ENCODE measurements around the gene OR2M3. TPM values are rescaled to one million over a fixed set of nuclear protein-coding genes. Genes with fewer than 3 reads are reported as not detected.

Gene OR2M3, protein sequence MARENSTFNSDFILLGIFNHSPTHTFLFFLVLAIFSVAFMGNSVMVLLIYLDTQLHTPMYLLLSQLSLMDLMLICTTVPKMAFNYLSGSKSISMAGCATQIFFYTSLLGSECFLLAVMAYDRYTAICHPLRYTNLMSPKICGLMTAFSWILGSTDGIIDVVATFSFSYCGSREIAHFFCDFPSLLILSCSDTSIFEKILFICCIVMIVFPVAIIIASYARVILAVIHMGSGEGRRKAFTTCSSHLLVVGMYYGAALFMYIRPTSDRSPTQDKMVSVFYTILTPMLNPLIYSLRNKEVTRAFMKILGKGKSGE
- not detected for total RNA-seq

DNA sequence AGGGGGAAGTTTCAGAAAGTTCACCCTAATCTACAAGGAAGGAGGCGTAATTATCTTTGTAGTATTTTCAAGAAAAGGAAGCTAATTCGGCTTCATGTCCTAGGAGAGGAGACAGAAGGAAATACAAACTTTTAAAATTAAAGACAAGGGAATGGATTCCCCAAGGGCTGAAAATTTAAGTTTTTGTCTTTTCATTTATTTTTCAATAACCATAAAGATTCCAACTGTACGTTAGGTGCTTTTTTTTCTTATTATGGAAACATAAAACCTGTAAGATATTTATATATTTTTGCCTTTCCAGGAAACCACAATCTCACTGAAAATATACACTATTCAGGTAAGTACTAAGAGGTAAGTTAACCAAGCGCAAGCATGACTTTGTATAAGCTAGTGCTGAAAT, at the start of gene OR2M3:
TSS of gene OR2M3 (plus strand) at position 301 of the 400 bp plus-strand sequence. CDS start 5,803 bp downstream, outside the sequence.
- Histone ChIP-seq H3K4me3 (ENCODE audit: low read length in 3 of 3) (no peak within 1 kb of the TSS), H3K27me3 (ENCODE audit: control insufficient read depth in 3 of 3, insufficient read depth in 3 of 3, low read length in 3 of 3) (no peaks in the 10 kb centered on the region), H3K9me3 (ENCODE audit: control insufficient read depth in 3 of 3, low read length in 3 of 3) (no peaks in the 10 kb centered on the region), H3K4me1 (ENCODE audit: control insufficient read depth in 3 of 3, insufficient read depth in 3 of 3, low read length in 3 of 3) (no peaks in the 10 kb centered on the region), H3K36me3 (ENCODE audit: control insufficient read depth in 3 of 3, insufficient read depth in 3 of 3, low read length in 3 of 3) (no peaks in the 10 kb centered on the region), H3K9ac (ENCODE audit: low read depth in 1 of 3, low read length in 3 of 3) (no peak within 1 kb of the TSS), H3K27ac (ENCODE audit: low read depth, low read length) (no peak within 1 kb of the TSS)

DNA sequence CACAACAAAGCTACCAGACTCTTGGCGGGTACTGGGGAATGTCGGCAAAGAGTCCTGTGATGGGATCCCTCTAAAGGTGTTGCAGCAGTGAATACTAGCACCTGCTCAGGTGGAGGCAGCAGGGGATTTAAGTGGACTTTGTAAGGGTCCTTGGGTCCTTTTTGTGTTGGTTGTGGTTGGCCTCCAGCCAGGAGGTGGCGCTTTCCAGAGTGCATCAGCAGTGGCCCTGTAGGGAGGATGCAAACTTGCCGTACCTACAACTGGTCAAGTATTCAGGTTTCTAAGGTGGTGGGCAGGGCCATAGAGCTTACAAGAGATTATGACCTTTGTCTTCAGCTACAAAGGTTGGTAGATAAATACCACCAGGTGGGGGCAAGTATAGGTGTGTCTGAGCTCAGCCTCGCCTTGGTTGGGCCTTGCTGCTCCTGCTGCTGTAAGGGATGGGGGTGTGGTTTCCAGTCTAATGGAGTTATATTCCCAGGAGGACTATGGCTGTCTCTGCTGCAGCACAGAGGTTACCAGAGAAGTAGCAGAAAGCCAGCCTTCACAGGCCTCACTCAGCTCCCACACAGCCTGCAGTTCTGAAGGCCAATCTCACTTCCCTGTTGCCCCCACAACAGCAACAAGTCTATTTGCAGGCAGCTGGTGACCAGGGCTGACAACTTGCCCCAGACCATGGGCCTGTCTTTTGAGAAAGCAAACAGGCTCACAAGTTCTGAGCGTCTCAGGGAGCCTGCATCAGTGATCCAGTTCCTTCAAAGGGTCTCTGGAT, 44.8 kb upstream of the OR2M3 start:
- Histone ChIP-seq H3K27me3 (ENCODE audit: control insufficient read depth in 3 of 3, insufficient read depth in 3 of 3, low read length in 3 of 3) (no peaks in the 10 kb centered on the region), H3K4me3 (ENCODE audit: low read length in 3 of 3) (no peak overlapping the region), H3K27ac (ENCODE audit: low read depth, low read length) (no peak overlapping the region), H3K36me3 (ENCODE audit: control insufficient read depth in 3 of 3, insufficient read depth in 3 of 3, low read length in 3 of 3) (no peaks in the 10 kb centered on the region), H3K4me1 (ENCODE audit: control insufficient read depth in 3 of 3, insufficient read depth in 3 of 3, low read length in 3 of 3) (no peaks in the 10 kb centered on the region), H3K9ac (ENCODE audit: low read depth in 1 of 3, low read length in 3 of 3) (no peak overlapping the region), H3K9me3 (ENCODE audit: control insufficient read depth in 3 of 3, low read length in 3 of 3) (peaks cover 4 to 5% (median 5%) of the 10 kb centered on the region in 3 donors)

DNA sequence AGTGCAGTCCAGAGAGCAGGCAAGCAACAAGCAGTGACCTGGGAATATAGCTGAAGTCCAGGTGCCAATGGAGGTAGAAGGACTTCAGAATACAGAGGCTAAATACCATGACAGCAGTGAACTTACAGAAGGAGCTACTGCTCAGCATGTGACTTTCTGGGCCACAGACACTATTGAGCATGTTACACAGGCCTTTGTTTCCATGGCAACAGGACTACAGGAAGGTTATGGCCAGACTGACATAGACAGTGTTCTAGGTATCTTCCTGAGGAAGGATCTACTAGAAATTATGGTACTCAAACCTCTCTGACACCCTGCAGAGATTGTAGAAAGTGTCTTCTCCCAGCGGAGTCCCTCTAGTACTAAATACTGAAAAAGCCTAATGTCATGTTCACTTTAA, 41.1 kb upstream of the OR2M3 start:
- Histone ChIP-seq H3K27me3 (ENCODE audit: control insufficient read depth in 3 of 3, insufficient read depth in 3 of 3, low read length in 3 of 3) (no peaks in the 10 kb centered on the region), H3K9ac (ENCODE audit: low read depth in 1 of 3, low read length in 3 of 3) (no peak overlapping the region), H3K4me3 (ENCODE audit: low read length in 3 of 3) (no peak overlapping the region), H3K9me3 (ENCODE audit: control insufficient read depth in 3 of 3, low read length in 3 of 3) (peaks cover 0 to 5% (median 0%) of the 10 kb centered on the region in 3 donors), H3K27ac (ENCODE audit: low read depth, low read length) (no peak overlapping the region), H3K4me1 (ENCODE audit: control insufficient read depth in 3 of 3, insufficient read depth in 3 of 3, low read length in 3 of 3) (no peaks in the 10 kb centered on the region), H3K36me3 (ENCODE audit: control insufficient read depth in 3 of 3, insufficient read depth in 3 of 3, low read length in 3 of 3) (no peaks in the 10 kb centered on the region)

DNA sequence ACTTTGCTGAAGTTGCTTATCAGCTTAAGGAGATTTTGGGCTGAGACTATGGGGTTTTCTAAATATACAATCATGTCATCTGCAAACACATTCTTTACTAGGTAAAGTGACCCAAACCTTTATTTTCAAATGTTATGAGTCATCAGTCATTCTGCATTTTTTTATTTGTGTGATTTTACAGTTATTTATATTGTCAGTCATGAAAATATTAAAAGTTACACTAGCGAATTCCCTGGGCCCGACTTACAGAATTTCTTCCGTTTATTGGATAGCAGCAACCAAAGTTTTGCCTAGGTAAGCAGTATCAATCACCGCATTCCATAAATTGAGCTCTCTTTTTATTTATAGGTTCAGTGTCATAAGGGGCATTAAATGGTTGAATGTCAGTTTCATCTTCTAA, 38.3 kb upstream of the OR2M3 start:
- H3K27me3 ChIP-seq (ENCODE audit: control insufficient read depth in 3 of 3, insufficient read depth in 3 of 3, low read length in 3 of 3) = no peaks in the 10 kb centered on the region
- no peaks in the 10 kb centered on the region for H3K4me1 ChIP-seq (ENCODE audit: control insufficient read depth in 3 of 3, insufficient read depth in 3 of 3, low read length in 3 of 3)
- H3K9me3 ChIP-seq (ENCODE audit: control insufficient read depth in 3 of 3, low read length in 3 of 3) = peaks cover 0 to 3% (median 0%) of the 10 kb centered on the region in 3 donors
- no peak overlapping the region for H3K27ac ChIP-seq (ENCODE audit: low read depth, low read length)
- no peak overlapping the region for H3K9ac ChIP-seq (ENCODE audit: low read depth in 1 of 3, low read length in 3 of 3)
- no peak overlapping the region for H3K4me3 ChIP-seq (ENCODE audit: low read length in 3 of 3)
- H3K36me3 ChIP-seq (ENCODE audit: control insufficient read depth in 3 of 3, insufficient read depth in 3 of 3, low read length in 3 of 3) = no peaks in the 10 kb centered on the region

DNA sequence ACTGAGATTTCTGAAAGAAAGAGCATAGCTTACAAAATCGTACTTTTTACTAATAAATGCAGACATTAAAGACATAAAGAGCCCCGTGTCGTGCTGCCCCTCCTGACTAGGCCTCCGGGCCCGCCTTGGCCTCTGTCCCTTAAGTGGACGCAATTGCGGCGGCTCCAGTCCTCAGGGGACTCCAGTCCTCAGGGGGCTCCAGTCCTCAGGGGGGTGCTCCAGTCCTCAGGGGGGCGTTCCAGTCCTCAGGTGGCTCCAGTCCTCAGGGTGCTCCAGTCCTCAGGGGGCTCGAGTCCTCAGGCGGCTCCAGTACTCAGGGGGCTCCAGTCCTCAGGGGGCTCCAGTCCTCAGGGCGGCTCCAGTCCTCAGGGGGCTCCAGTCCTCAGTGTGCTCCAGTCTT, 33.0 kb upstream of the OR2M3 start:
- Histone ChIP-seq H3K9ac (ENCODE audit: low read depth in 1 of 3, low read length in 3 of 3) (no peak overlapping the region), H3K4me3 (ENCODE audit: low read length in 3 of 3) (no peak overlapping the region), H3K27ac (ENCODE audit: low read depth, low read length) (no peak overlapping the region), H3K36me3 (ENCODE audit: control insufficient read depth in 3 of 3, insufficient read depth in 3 of 3, low read length in 3 of 3) (no peaks in the 10 kb centered on the region), H3K9me3 (ENCODE audit: control insufficient read depth in 3 of 3, low read length in 3 of 3) (peaks cover 0 to 3% (median 0%) of the 10 kb centered on the region in 3 donors), H3K27me3 (ENCODE audit: control insufficient read depth in 3 of 3, insufficient read depth in 3 of 3, low read length in 3 of 3) (no peaks in the 10 kb centered on the region), H3K4me1 (ENCODE audit: control insufficient read depth in 3 of 3, insufficient read depth in 3 of 3, low read length in 3 of 3) (no peaks in the 10 kb centered on the region)

DNA sequence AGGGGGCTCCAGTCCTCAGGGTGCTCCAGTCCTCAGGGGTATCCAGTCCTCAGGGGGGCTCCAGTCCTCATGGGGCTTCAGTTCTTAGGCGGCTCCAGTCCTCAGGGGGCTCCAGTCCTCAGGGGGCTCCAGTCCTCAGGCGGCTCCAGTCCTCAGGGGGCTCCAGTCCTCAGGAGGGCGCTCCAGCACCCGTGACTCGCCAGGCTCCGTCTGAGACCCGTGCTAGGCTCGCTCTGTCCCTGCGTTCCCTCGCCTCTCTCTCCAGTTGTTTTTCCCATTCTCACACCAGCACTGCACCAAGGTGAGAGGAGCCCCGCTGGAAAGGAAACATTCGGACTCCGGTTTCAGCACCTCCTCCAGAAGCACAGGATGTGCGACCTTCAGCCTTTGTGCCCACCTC, 31.9 kb upstream of the OR2M3 start:
- Histone ChIP-seq H3K36me3 (ENCODE audit: control insufficient read depth in 3 of 3, insufficient read depth in 3 of 3, low read length in 3 of 3) (no peaks in the 10 kb centered on the region), H3K27me3 (ENCODE audit: control insufficient read depth in 3 of 3, insufficient read depth in 3 of 3, low read length in 3 of 3) (no peaks in the 10 kb centered on the region), H3K4me3 (ENCODE audit: low read length in 3 of 3) (no peak overlapping the region), H3K27ac (ENCODE audit: low read depth, low read length) (no peak overlapping the region), H3K9me3 (ENCODE audit: control insufficient read depth in 3 of 3, low read length in 3 of 3) (peaks cover 0 to 3% (median 0%) of the 10 kb centered on the region in 3 donors), H3K4me1 (ENCODE audit: control insufficient read depth in 3 of 3, insufficient read depth in 3 of 3, low read length in 3 of 3) (no peaks in the 10 kb centered on the region), H3K9ac (ENCODE audit: low read depth in 1 of 3, low read length in 3 of 3) (no peak overlapping the region)

DNA sequence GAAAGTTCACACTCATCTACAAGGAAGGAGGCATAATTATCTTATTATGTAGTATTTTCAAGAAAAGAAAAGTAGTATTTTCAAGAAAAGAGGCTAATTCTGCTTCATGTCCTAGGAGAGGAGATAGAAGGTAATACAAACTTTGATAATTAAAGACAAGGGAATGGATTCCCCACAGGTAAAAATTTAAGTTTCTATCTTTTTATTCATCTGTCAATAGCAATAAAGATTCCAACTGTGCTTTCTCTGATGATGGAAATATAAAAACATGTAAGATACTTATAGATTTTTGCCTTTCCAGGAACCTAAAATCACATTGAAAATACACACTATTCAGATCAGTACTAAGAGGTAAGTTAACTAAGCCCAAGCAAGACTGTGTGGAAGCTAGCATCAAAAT, 22.5 kb upstream of the OR2M3 start, which contains the start of gene OR2M2:
TSS of gene OR2M2 (plus strand) at position 301 of the 400 bp plus-strand sequence. CDS start 5,165 bp downstream, outside the sequence.
- no peaks in the 10 kb centered on the region for H3K9me3 ChIP-seq (ENCODE audit: control insufficient read depth in 3 of 3, low read length in 3 of 3)
- no peak within 1 kb of the TSS for H3K9ac ChIP-seq (ENCODE audit: low read depth in 1 of 3, low read length in 3 of 3)
- no peaks in the 10 kb centered on the region for H3K27me3 ChIP-seq (ENCODE audit: control insufficient read depth in 3 of 3, insufficient read depth in 3 of 3, low read length in 3 of 3)
- no peak within 1 kb of the TSS for H3K4me3 ChIP-seq (ENCODE audit: low read length in 3 of 3)
- no peak within 1 kb of the TSS for H3K27ac ChIP-seq (ENCODE audit: low read depth, low read length)
- no peaks in the 10 kb centered on the region for H3K4me1 ChIP-seq (ENCODE audit: control insufficient read depth in 3 of 3, insufficient read depth in 3 of 3, low read length in 3 of 3)
- H3K36me3 ChIP-seq (ENCODE audit: control insufficient read depth in 3 of 3, insufficient read depth in 3 of 3, low read length in 3 of 3) = no peaks in the 10 kb centered on the region

DNA sequence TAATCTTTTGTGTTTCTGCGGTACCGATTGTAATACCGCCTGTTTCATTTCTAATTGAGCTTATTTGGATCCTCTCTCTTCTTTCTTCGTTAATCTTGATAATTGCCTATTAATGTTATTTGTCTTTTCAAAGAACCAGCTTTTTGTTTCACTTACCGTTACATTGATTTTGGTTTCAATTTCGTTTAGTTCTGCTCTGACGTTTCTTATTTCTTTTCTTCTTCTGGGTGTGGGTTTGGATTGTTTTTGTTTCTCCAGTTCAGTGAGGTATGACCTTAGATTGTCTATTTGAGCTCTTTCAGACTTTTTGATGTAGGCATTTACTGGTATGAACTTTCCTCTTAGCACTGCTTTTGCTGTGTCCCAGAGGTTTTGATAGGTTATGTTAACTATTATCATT, 13.1 kb upstream of the OR2M3 start:
- Histone ChIP-seq H3K36me3 (ENCODE audit: control insufficient read depth in 3 of 3, insufficient read depth in 3 of 3, low read length in 3 of 3) (no peaks in the 10 kb centered on the region), H3K4me3 (ENCODE audit: low read length in 3 of 3) (no peak overlapping the region), H3K4me1 (ENCODE audit: control insufficient read depth in 3 of 3, insufficient read depth in 3 of 3, low read length in 3 of 3) (no peaks in the 10 kb centered on the region), H3K27me3 (ENCODE audit: control insufficient read depth in 3 of 3, insufficient read depth in 3 of 3, low read length in 3 of 3) (no peaks in the 10 kb centered on the region), H3K27ac (ENCODE audit: low read depth, low read length) (no peak overlapping the region), H3K9me3 (ENCODE audit: control insufficient read depth in 3 of 3, low read length in 3 of 3) (peaks cover 0 to 2% (median 0%) of the 10 kb centered on the region in 3 donors), H3K9ac (ENCODE audit: low read depth in 1 of 3, low read length in 3 of 3) (no peak overlapping the region)

DNA sequence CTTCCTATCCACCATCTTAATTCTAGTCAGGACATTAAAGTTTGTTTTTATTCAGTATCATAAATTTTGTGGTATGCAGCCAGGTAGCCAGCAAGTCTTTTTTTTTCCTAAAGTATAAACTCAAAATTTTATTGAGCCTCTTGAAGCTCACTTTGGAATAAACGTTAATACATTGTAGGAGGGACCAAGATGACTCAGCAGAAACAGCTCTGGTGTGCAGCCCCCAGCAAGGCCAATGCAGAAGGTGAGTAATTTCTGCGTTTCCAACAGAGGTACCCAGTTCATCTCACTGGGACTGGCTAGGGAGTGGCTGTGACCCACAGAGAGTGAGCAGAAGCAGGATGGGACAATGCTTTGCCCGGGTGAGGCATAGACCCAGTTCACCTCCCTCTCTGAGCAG, 9.7 kb upstream of the OR2M3 start:
- Histone ChIP-seq H3K9ac (ENCODE audit: low read depth in 1 of 3, low read length in 3 of 3) (no peak overlapping the region), H3K36me3 (ENCODE audit: control insufficient read depth in 3 of 3, insufficient read depth in 3 of 3, low read length in 3 of 3) (no peaks in the 10 kb centered on the region), H3K4me3 (ENCODE audit: low read length in 3 of 3) (no peak overlapping the region), H3K9me3 (ENCODE audit: control insufficient read depth in 3 of 3, low read length in 3 of 3) (peaks cover 0 to 2% (median 0%) of the 10 kb centered on the region in 3 donors), H3K27me3 (ENCODE audit: control insufficient read depth in 3 of 3, insufficient read depth in 3 of 3, low read length in 3 of 3) (no peaks in the 10 kb centered on the region), H3K4me1 (ENCODE audit: control insufficient read depth in 3 of 3, insufficient read depth in 3 of 3, low read length in 3 of 3) (no peaks in the 10 kb centered on the region), H3K27ac (ENCODE audit: low read depth, low read length) (no peak overlapping the region)

DNA sequence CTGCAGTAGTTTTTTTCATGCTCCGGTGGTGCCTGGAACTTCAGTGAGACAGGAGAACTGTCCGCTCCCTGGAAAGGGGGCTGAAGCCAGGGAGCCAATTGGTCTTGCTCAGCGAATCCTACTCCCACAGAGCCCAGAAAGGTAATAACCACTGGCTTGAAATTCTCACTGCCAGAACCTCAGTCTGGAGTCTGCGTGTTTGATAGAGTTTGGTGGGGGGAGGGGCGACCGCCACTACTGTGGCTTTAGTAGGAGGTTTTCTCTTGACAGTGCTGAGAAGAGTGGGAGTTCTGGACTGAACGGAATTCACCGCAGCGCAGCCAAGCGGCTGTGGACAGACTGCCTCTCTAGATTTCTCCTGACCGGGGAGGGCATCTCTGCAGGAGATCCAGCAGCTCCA, 8.0 kb upstream of the OR2M3 start:
- Histone ChIP-seq H3K4me3 (ENCODE audit: low read length in 3 of 3) (no peak overlapping the region), H3K27me3 (ENCODE audit: control insufficient read depth in 3 of 3, insufficient read depth in 3 of 3, low read length in 3 of 3) (no peaks in the 10 kb centered on the region), H3K9me3 (ENCODE audit: control insufficient read depth in 3 of 3, low read length in 3 of 3) (no peaks in the 10 kb centered on the region), H3K27ac (ENCODE audit: low read depth, low read length) (no peak overlapping the region), H3K36me3 (ENCODE audit: control insufficient read depth in 3 of 3, insufficient read depth in 3 of 3, low read length in 3 of 3) (no peaks in the 10 kb centered on the region), H3K9ac (ENCODE audit: low read depth in 1 of 3, low read length in 3 of 3) (no peak overlapping the region), H3K4me1 (ENCODE audit: control insufficient read depth in 3 of 3, insufficient read depth in 3 of 3, low read length in 3 of 3) (no peaks in the 10 kb centered on the region)

Measured in skeletal muscle tissue (tissue), 4 donors.